GM12891 (cell line): ENCODE results near the gene C11orf91.

Experiments
- POLR2A ChIP-seq: IDR thresholded peaks from 2 replicates; pipeline ENCODE4 v1.6.1; 2011; ENCODE audit warnings: low read depth, low read length, control low read depth
- POLR2AphosphoS5 ChIP-seq: IDR thresholded peaks from 2 replicates; pipeline ENCODE4 v1.6.1; 2011; ENCODE audit warnings: low read depth, low read length, control low read depth
- TAF1 ChIP-seq: IDR thresholded peaks from 2 replicates; pipeline ENCODE4 v1.6.1; 2011; ENCODE audit warnings: low read depth, low read length, control low read depth

GRCh38 chr11:33697997-33698396, 2.6 kb downstream of the C11orf91 start:
- TF ChIP-seq POLR2AphosphoS5 (no peak), TAF1 (no peak), POLR2A (no peak)
